ENCODE measurements around the gene DYSF.

DYSF gene

GRCh38 chr2:71583876-71584275, 130.5 kb downstream of the DYSF start:
- DNase-seq, result no peak

- no peak for DNase-seq
Observed at GRCh38 chr2:71586471-71586870, 133.1 kb downstream of the DYSF start.

GRCh38 chr2:71587509-71588073, 134.2 kb downstream of the DYSF start:
- no peak for DNase-seq

- DNase-seq, result no peak
Observed at GRCh38 chr2:71588497-71589170, 135.3 kb downstream of the DYSF start.

- no peak for DNase-seq
Observed at GRCh38 chr2:71589763-71590162, 136.4 kb downstream of the DYSF start.

- DNase-seq, result no peak
Observed at GRCh38 chr2:71591044-71591443, 137.7 kb downstream of the DYSF start.

GRCh38 chr2:71592181-71592711, 138.9 kb downstream of the DYSF start:
- DNase-seq, result no peak

GRCh38 chr2:71595569-71595968, 142.2 kb downstream of the DYSF start:
- DNase-seq, result no peak

- no peak for DNase-seq
Observed at GRCh38 chr2:71596011-71596410, 142.7 kb downstream of the DYSF start.

GRCh38 chr2:71597756-71598155, 144.4 kb downstream of the DYSF start:
- DNase-seq, result no peak

GRCh38 chr2:71598526-71598925, 145.2 kb downstream of the DYSF start:
- DNase-seq, result no peak

- no peak for DNase-seq
Observed at GRCh38 chr2:71599038-71599437, 145.7 kb downstream of the DYSF start.

GRCh38 chr2:71599646-71600236, 146.4 kb downstream of the DYSF start:
- no peak for DNase-seq

GRCh38 chr2:71600555-71600954, 147.2 kb downstream of the DYSF start:
- no peak for DNase-seq

GRCh38 chr2:71601136-71602114, 148.1 kb downstream of the DYSF start:
- no peak for DNase-seq

GRCh38 chr2:71602115-71602495, 148.7 kb downstream of the DYSF start:
- DNase-seq, result no peak

- no peak for DNase-seq
Observed at GRCh38 chr2:71602581-71602980, 149.2 kb downstream of the DYSF start.

- no peak for DNase-seq
Observed at GRCh38 chr2:71603311-71603811, 150.0 kb downstream of the DYSF start.

- DNase-seq, result no peak
Observed at GRCh38 chr2:71603851-71604725, 150.7 kb downstream of the DYSF start.

GRCh38 chr2:71604726-71605120, 151.4 kb downstream of the DYSF start:
- DNase-seq, result no peak

GRCh38 chr2:71605173-71605641, 151.8 kb downstream of the DYSF start:
- DNase-seq, result no peak

GRCh38 chr2:71605781-71606241, 152.4 kb downstream of the DYSF start:
- DNase-seq, result no peak

Measured in activated effector memory CD4-positive, alpha-beta T cell treated with Interleukin-2 at 50 U/mL for 16 hours (primary cell).